Upper lobe of left lung (tissue), 4 donors: ENCODE measurements around the gene C3orf49.

Experiments
- CTCF ChIP-seq, 6 experiments: fragments of 450-650 bp in 4 of 6; fragments of 200-600 bp in 2 of 6; sonication (generic) in 2 of 6; IDR thresholded peaks; one replicate each; pipeline ENCODE4 v1.5.1; 2016 to 2019; ENCODE audit warnings: antibody characterized with exemption in 6 of 6
- POLR2A ChIP-seq, 4 donors: fragments of 450-650 bp; IDR thresholded peaks; one replicate each; pipeline ENCODE4 v1.5.1; 2016 to 2017; ENCODE audit warnings: antibody characterized with exemption in 4 of 4, mild to moderate bottlenecking in 2 of 4

GRCh38 chr3:63824309-63824708 lies 5.2 kb downstream of the C3orf49 start:
- no peak for TF ChIP-seq CTCF (IDR thresholded peaks at IDR 0.05)
- no peak for TF ChIP-seq POLR2A (IDR thresholded peaks at IDR 0.05)
